DOHH2 (cell line): ENCODE measurements around the gene TOB2.

Experiments used
- EZH2phosphoT487 ChIP-seq: fragments of 200-600 bp; sonication (generic); IDR thresholded peaks from 2 replicates; pipeline ENCODE4 v1.6.1; 2017; ENCODE audit warnings: borderline replicate concordance, mild to moderate bottlenecking, antibody characterized with exemption, low read length, moderate library complexity, mixed read lengths
- TF ChIP-seq, protein P1 (sequence below): fragments of 200-600 bp; sonication (generic); IDR thresholded peaks from one replicate; pipeline ENCODE4 v1.5.1; 2014; ENCODE audit warnings: antibody characterized with exemption, mild to moderate bottlenecking, low read depth, low read length; ENCODE audit not compliant: poor library complexity, severe bottlenecking

DNA sequence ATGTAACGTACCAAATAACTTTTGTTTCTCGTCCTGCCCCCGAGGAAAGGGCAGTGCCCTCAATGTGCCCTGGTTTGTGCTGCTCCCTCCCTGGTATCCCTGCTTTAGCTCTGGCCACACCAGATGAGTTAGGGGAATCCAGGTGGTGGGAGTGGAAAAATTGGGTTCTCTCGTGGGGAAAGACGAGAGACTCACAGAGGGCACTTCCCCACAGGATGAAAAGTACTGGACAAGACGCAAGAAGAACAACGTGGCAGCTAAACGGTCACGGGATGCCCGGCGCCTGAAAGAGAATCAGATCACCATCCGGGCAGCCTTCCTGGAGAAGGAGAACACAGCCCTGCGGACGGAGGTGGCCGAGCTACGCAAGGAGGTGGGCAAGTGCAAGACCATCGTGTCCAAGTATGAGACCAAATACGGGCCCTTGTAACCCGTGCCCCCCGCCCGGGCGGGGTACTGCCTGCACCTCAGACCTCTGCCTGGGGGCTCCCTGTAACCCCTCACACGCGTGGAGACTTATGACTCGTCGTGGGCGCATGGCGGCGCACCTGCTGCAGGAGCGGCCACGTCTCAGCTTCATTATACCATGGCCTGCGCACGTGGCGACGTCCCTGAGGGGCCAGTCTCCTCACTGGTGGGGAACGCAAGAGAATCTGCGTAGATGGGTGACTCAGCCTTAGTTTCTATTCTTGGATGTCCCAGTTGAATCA, 50.9 kb downstream of the TOB2 start:
- TF ChIP-seq, protein P1, sequence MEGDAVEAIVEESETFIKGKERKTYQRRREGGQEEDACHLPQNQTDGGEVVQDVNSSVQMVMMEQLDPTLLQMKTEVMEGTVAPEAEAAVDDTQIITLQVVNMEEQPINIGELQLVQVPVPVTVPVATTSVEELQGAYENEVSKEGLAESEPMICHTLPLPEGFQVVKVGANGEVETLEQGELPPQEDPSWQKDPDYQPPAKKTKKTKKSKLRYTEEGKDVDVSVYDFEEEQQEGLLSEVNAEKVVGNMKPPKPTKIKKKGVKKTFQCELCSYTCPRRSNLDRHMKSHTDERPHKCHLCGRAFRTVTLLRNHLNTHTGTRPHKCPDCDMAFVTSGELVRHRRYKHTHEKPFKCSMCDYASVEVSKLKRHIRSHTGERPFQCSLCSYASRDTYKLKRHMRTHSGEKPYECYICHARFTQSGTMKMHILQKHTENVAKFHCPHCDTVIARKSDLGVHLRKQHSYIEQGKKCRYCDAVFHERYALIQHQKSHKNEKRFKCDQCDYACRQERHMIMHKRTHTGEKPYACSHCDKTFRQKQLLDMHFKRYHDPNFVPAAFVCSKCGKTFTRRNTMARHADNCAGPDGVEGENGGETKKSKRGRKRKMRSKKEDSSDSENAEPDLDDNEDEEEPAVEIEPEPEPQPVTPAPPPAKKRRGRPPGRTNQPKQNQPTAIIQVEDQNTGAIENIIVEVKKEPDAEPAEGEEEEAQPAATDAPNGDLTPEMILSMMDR, result no peak
- no peak for TF ChIP-seq EZH2phosphoT487
